Measurements from ENCODE around the gene AOC3. TPM values are rescaled to one million over a fixed set of nuclear protein-coding genes. Genes with fewer than 3 reads are reported as not detected.

AOC3 gene
- polyA plus RNA-seq, 1 of the 3 experiments (the other 2 are of a cell fraction): 0.03 TPM

- no peak for TF ChIP-seq MXI1 (IDR thresholded peaks at IDR 0.05; ENCODE audit: low read depth, low read length)
Measured at GRCh38 chr17:42878123-42878880, 27.3 kb downstream of the AOC3 start (continued).

- Histone ChIP-seq H3F3A (replicated peaks; ENCODE audit: insufficient read depth) (no peaks in the 10 kb centered on the region), H4K20me1 (ENCODE audit: insufficient read depth) (no peaks in the 10 kb centered on the region), H3K4me3 (ENCODE audit: low read depth in 2 of 2, low read length in 1 of 2) (no peak overlapping the region), H2AFZ (ENCODE audit: low read depth) (no peak overlapping the region), H3K9me3 (no peaks in the 10 kb centered on the region), H3K9ac (no peak overlapping the region), H3K9me2 (no peaks in the 10 kb centered on the region), H3K4me1 (ENCODE audit: control insufficient read depth in 1 of 2, insufficient read depth in 2 of 2, low read depth in 1 of 2, low read length in 1 of 2) (no peaks in the 10 kb centered on the region), H3K79me2 (ENCODE audit: insufficient read depth) (no peaks in the 10 kb centered on the region), H3K27me3 (ENCODE audit: insufficient read depth) (peaks cover 34% of the 10 kb centered on the region), H3K36me3 (replicated peaks in 1 of 2; ENCODE audit: control insufficient read depth in 1 of 2, insufficient read depth in 2 of 2, low read length in 1 of 2) (no peaks in the 10 kb centered on the region), H3K27ac (ENCODE audit: low read depth in 2 of 2, low read length in 1 of 2) (no peak overlapping the region), H3K4me2 (no peak overlapping the region)
- 56% methylated on average over 7 of the region's 8 CpGs for WGBS (ENCODE audit: low lambda C conversion rate)
- TF ChIP-seq IRF3 (IDR thresholded peaks at IDR 0.05; ENCODE audit: low read depth, low read length): no peak
- no peak for TF ChIP-seq SMC3 (IDR thresholded peaks at IDR 0.05; ENCODE audit: low read depth, low read length)
- no peak for TF ChIP-seq CHD2 (IDR thresholded peaks at IDR 0.05; ENCODE audit: low read length, partially characterized antibody)
- no peak for TF ChIP-seq TAF1 (IDR thresholded peaks at IDR 0.05; ENCODE audit: borderline replicate concordance, low read depth, low read length)
- TF ChIP-seq YY1 (IDR thresholded peaks at IDR 0.05; ENCODE audit: low read depth): no peak
- TF ChIP-seq GATA2 (CRISPR knock-in tag; IDR thresholded peaks at IDR 0.05): no peak
- no peak for TF ChIP-seq TCF12 (IDR thresholded peaks at IDR 0.05)
- no peak for TF ChIP-seq FOXJ3 (CRISPR knock-in tag; IDR thresholded peaks at IDR 0.05)
- TF ChIP-seq ZBTB33 (IDR thresholded peaks at IDR 0.05; ENCODE audit: borderline replicate concordance, low read depth): no peak
- TF ChIP-seq MEF2A (IDR thresholded peaks at IDR 0.05; ENCODE audit: borderline replicate concordance, low read depth): no peak
- TF ChIP-seq FOXM1 (IDR thresholded peaks at IDR 0.05; ENCODE audit: low read depth): no peak
- TF ChIP-seq EP300 (IDR thresholded peaks at IDR 0.05; ENCODE audit: borderline replicate concordance in 1 of 2, low read depth in 1 of 2, low read length in 1 of 2): no peak
- no peak for TF ChIP-seq GABPA (IDR thresholded peaks at IDR 0.05; ENCODE audit: low read depth)
- TF ChIP-seq NRF1 (IDR thresholded peaks at IDR 0.05; ENCODE audit: low read depth, low read length): no peak
- no peak for TF ChIP-seq FOSL2 (IDR thresholded peaks at IDR 0.05; ENCODE audit: borderline replicate concordance, low read depth)
- no peak for TF ChIP-seq RCOR1 (IDR thresholded peaks at IDR 0.05; ENCODE audit: low read length)
- no peak for TF ChIP-seq RAD21 (IDR thresholded peaks at IDR 0.05; ENCODE audit: low read length)
- no peak for TF ChIP-seq USF2 (IDR thresholded peaks at IDR 0.05; ENCODE audit: borderline replicate concordance, low read depth, low read length)
- TF ChIP-seq PBX3 (IDR thresholded peaks at IDR 0.05): no peak
- no peak for TF ChIP-seq POLR2AphosphoS5 (IDR thresholded peaks at IDR 0.05; ENCODE audit: low read depth, low read length)
- no peak for DNase-seq
- ChIA-PET POLR2A (interaction anchor here (0.6 kb wide), 1 partner anchor 54 kb away, joined by 3 read pairs; no protein-coding TSS in a partner anchor), CTCF (interaction anchor here (1.2 to 1.6 kb wide), 3 partner anchors 34 to 59 kb away, joined by 3 read pairs; partner anchors contain the start of gene AOC2)
Measured at GRCh38 chr17:42878924-42879595, 28.1 kb downstream of the AOC3 start.
